OCI-LY7 (cell line): ENCODE data around the gene TSPAN5. TPM values are rescaled to one million over a fixed set of nuclear protein-coding genes. Genes with fewer than 3 reads are reported as not detected.

ENCODE experiments used
- BruUV-seq: library from RNA; stranded (reverse); fragments of 400-500 nt; replicated peaks from 2 replicates; lab custom pipeline; 2021; lab: Mats Ljungman, UMichigan
- CTCF ChIA-PET: fragments of 300-600 bp; sonication (Branson Sonifier 250); formaldehyde crosslinking; loops from one replicate; lab custom pipeline; 2022; ENCODE audit warnings: antibody characterized with exemption; ENCODE audit not compliant: unreplicated experiment; lab: Charles Lee
- POLR2A ChIA-PET: fragments of 300-600 bp; sonication (Branson Sonifier 250); formaldehyde crosslinking; loops from one replicate; lab custom pipeline; 2022; ENCODE audit warnings: antibody characterized with exemption; lab: Charles Lee
- DNase-seq: peaks from one replicate; pipeline ENCODE4 v3.0.0-alpha.2; 2015; ENCODE audit warnings: low spot score
- H2AFZ ChIP-seq: fragments of 200-600 bp; sonication (generic), shearing (Covaris generic); 2 replicates; pipeline ENCODE4 v1.6.1; 2014; ENCODE audit warnings: mild to moderate bottlenecking, antibody characterized with exemption, low read length, moderate library complexity
- H3K27ac ChIP-seq: fragments of 200-600 bp; sonication (generic); 2 replicates; pipeline ENCODE4 v1.5.1; 2014; ENCODE audit warnings: mixed run types, low read depth, mild to moderate bottlenecking, moderate library complexity, low read length, inconsistent platforms; ENCODE audit not compliant: poor library complexity, severe bottlenecking
- H3K36me3 ChIP-seq: fragments of 200-600 bp; sonication (generic); 2 replicates; pipeline ENCODE4 v1.6.1; 2014; ENCODE audit warnings: mild to moderate bottlenecking, antibody characterized with exemption, low read length, moderate library complexity, mixed read lengths; ENCODE audit not compliant: insufficient read depth
- H3K4me1 ChIP-seq: fragments of 200-600 bp; sonication (generic); 2 replicates; pipeline ENCODE4 v1.5.1; 2014; ENCODE audit warnings: mild to moderate bottlenecking, low read length; ENCODE audit not compliant: insufficient read depth, poor library complexity, severe bottlenecking
- H3K4me2 ChIP-seq: fragments of 200-600 bp; sonication (generic); 2 replicates; pipeline ENCODE4 v1.6.1; 2014; ENCODE audit warnings: mild to moderate bottlenecking, low read length
- H3K4me3 ChIP-seq: fragments of 200-600 bp; sonication (generic); 2 replicates; pipeline ENCODE4 v1.5.1; 2014; ENCODE audit warnings: mild to moderate bottlenecking, low read depth, low read length; ENCODE audit not compliant: poor library complexity, severe bottlenecking
- H3K79me2 ChIP-seq: fragments of 200-600 bp; sonication (generic); 2 replicates; pipeline ENCODE4 v1.6.1; 2016; ENCODE audit warnings: low read depth, mild to moderate bottlenecking, low read length, moderate library complexity, mixed read lengths; ENCODE audit not compliant: insufficient read depth
- H3K9me2 ChIP-seq: fragments of 200-600 bp; sonication (generic); 2 replicates; pipeline ENCODE4 v1.6.1; 2016; ENCODE audit warnings: mild to moderate bottlenecking, low read length, mixed read lengths; ENCODE audit not compliant: insufficient read depth
- H3K9me3 ChIP-seq: fragments of 200-600 bp; sonication (generic); 2 replicates; pipeline ENCODE4 v1.6.1; 2014; ENCODE audit warnings: mild to moderate bottlenecking, mixed run types, low read length, mixed read lengths
- H4K20me1 ChIP-seq: fragments of 200-600 bp; sonication (generic); 2 replicates; pipeline ENCODE4 v1.6.1; 2014; ENCODE audit warnings: mild to moderate bottlenecking, antibody characterized with exemption, low read length, moderate library complexity, mixed read lengths; ENCODE audit not compliant: insufficient read depth
- CTCF ChIP-seq: fragments of 200-600 bp; sonication (generic); conservative IDR thresholded peaks from 2 replicates; pipeline ENCODE4 v1.5.1; 2014; ENCODE audit warnings: mild to moderate bottlenecking, antibody characterized with exemption, low read length, moderate library complexity, mixed read lengths
- EZH2phosphoT487 ChIP-seq: fragments of 200-600 bp; sonication (generic); IDR thresholded peaks from 2 replicates; pipeline ENCODE4 v1.6.1; 2018; ENCODE audit warnings: low read depth, borderline replicate concordance, mild to moderate bottlenecking, mixed run types, antibody characterized with exemption, low read length, moderate library complexity, mixed read lengths
- intact Hi-C: fragments of 100-400 bp; cut with micrococcal nuclease; formaldehyde crosslinking; loops from one replicate; pipeline ENCODE4 v1.10.0; 2022; ENCODE audit not compliant: unreplicated experiment
- total RNA-seq, 2 experiments: library from RNA; depleted of rRNA in 1 of 2; stranded (reverse); fragments of >200 nt in 1 of 2; shearing (Covaris generic) in 1 of 2; gene quantifications; 2 replicates each; pipeline ENCODE4 v1.2.3, GENCODE V29; 2014 to 2022

TSPAN5 gene
- total RNA-seq, 2 experiments from 2014 or later = not detected

GRCh38 chr4:98634061-98634460 is 24.4 kb downstream of the TSPAN5 start:
- Histone ChIP-seq H3K4me3 (no peak overlapping the region), H4K20me1 (no peaks in the 10 kb centered on the region), H3K4me2 (no peak overlapping the region), H3K9me3 (no peaks in the 10 kb centered on the region; the same call in 1 of the 2 replicates), H2AFZ (no peak overlapping the region), H3K9me2 (no peaks in the 10 kb centered on the region), H3K79me2 (no peaks in the 10 kb centered on the region), H3K4me1 (no peaks in the 10 kb centered on the region), H3K27ac (no peak overlapping the region), H3K36me3 (no peaks in the 10 kb centered on the region)
- ChIA-PET CTCF (no interaction called here), POLR2A (no interaction called here)
- DNase-seq = no peak
- no TSS peak for BruUV-seq
- TF ChIP-seq CTCF = no peak
- no peak for TF ChIP-seq EZH2phosphoT487
- intact Hi-C loops = loop anchor here (10.0 kb wide), 1 partner anchor 819 kb away; no protein-coding TSS in a partner anchor

GRCh38 chr4:98633159-98633558 is 25.3 kb downstream of the TSPAN5 start:
- DNase-seq = no peak
- intact Hi-C loops = loop anchor here (10.0 kb wide), 1 partner anchor 818 kb away; no protein-coding TSS in a partner anchor
- no peaks in the 10 kb centered on the region for H3K9me2 ChIP-seq
- H3K4me2 ChIP-seq = no peak overlapping the region
- H3K4me1 ChIP-seq = no peaks in the 10 kb centered on the region
- no TSS peak for BruUV-seq
- no peaks in the 10 kb centered on the region; the same call in 1 of the 2 replicates for H3K9me3 ChIP-seq
- no peak overlapping the region for H2AFZ ChIP-seq
- no peak for TF ChIP-seq EZH2phosphoT487
- TF ChIP-seq CTCF = no peak
- no peak overlapping the region for H3K27ac ChIP-seq
- POLR2A ChIA-PET = no interaction called here
- no peaks in the 10 kb centered on the region for H3K36me3 ChIP-seq
- no peaks in the 10 kb centered on the region for H4K20me1 ChIP-seq
- no peaks in the 10 kb centered on the region for H3K79me2 ChIP-seq
- no peak overlapping the region for H3K4me3 ChIP-seq
- CTCF ChIA-PET = no interaction called here

GRCh38 chr4:98632258-98632657 is 26.2 kb downstream of the TSPAN5 start:
- Histone ChIP-seq H3K4me1 (no peaks in the 10 kb centered on the region), H2AFZ (no peak overlapping the region)
- CTCF ChIA-PET = no interaction called here

More at GRCh38 chr4:98632258-98632657, 26.2 kb downstream of the TSPAN5 start:
- H4K20me1 ChIP-seq = no peaks in the 10 kb centered on the region
- intact Hi-C loops = loop anchor here (10.0 kb wide), 1 partner anchor 817 kb away; no protein-coding TSS in a partner anchor
- no peaks in the 10 kb centered on the region for H3K79me2 ChIP-seq
- no peak overlapping the region for H3K4me2 ChIP-seq
- no peaks in the 10 kb centered on the region for H3K9me2 ChIP-seq
- POLR2A ChIA-PET = no interaction called here
- DNase-seq = no peak
- H3K9me3 ChIP-seq = no peaks in the 10 kb centered on the region; the same call in 1 of the 2 replicates
- TF ChIP-seq CTCF (no peak), EZH2phosphoT487 (no peak)
- H3K27ac ChIP-seq = no peak overlapping the region
- BruUV-seq = no TSS peak
- no peak overlapping the region for H3K4me3 ChIP-seq
- no peaks in the 10 kb centered on the region for H3K36me3 ChIP-seq
